NCI-H446 (cell line): Measurements from ENCODE around the gene LRP3.
"Not testable (repeated sequence)": the region's sequence is repeated elsewhere in the genome, so short reads cannot be mapped to it uniquely, and the experiment has no call there.

Source experiments
- DNase-seq, 2 experiments: peaks; one replicate each; lab custom pipeline; 2025; lab: John Stamatoyannopoulos, UW

Gene LRP3

GRCh38 chr19:33202546-33203507 is 8.7 kb downstream of the LRP3 start:
- DNase-seq = no peak

DNA sequence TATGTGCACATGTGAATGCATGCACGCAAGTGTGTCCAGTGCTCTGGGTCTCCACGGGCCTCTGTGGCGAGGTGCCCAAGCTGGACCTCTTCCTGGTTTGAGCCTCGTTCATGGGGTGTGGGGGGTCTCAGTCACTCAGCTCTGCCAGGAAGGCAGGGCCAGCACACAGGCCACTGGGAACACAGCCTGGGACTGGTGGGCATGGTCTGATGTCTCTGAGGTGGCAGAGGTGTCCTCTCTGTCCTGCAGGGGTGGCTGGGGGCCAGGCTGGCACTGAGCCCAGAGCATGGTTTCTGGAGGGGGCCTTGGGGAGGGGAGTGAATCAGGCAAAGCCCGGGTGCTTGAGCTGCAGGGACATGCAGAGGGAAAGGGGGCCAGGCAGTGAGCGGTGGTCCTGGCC is 9.4 kb downstream of the LRP3 start:
- DNase-seq = no peak

DNA sequence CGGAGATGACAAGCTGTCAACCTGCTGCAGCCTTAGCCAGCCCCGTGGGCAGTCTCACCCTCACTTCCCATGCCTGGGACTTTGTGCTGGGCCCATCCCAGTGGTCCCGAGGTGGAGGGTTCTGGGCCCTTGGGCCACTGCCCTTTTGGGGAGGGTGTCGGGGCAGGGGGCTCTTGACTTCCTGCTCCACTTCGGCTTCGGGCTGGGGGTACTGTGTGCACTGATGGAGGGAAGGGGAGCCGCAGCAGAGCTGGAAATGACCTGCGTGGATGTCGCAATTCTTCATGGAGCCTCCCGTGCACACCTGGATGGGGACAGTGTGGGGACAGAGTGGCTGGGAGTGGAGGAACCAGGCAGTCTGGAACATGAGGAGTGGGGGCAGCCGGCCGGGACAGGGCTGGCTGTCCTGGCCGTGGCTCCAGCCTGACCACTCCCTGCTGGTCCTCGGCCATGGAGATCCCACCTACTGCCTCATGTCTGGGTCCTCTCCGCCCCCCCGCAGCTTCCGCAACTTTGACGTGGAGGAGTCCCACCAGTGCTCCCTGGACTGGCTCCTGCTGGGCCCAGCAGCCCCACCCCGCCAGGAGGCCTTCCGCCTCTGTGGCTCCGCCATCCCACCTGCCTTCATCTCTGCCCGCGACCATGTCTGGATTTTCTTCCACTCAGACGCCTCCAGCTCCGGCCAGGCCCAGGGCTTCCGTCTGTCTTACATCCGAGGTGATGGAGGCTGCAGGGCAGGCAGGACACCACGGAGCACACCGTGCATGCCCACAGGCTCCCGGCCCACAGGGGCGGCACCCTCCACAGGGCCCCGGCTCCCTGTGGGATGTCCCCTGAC is 10.2 kb downstream of the LRP3 start:
- DNase-seq = no peak

DNA sequence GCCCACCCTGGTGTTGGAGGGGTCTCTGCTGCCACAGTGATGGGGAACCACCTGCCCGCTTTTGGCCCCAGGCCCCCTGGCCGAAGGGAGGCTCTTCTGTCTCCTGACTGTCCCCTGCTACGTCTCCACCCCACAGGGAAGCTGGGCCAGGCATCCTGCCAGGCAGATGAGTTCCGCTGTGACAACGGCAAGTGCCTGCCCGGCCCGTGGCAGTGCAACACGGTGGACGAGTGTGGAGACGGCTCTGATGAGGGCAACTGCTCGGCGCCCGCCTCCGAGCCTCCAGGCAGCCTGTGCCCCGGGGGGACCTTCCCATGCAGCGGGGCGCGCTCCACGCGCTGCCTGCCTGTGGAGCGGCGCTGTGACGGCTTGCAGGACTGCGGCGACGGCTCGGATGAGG is 11.0 kb downstream of the LRP3 start:
- DNase-seq = no peak

- no peak for DNase-seq
Observed at GRCh38 chr19:33205531-33206260, 11.6 kb downstream of the LRP3 start.

- DNase-seq = no peak
Observed at GRCh38 chr19:33206261-33207039, 12.3 kb downstream of the LRP3 start.

DNA sequence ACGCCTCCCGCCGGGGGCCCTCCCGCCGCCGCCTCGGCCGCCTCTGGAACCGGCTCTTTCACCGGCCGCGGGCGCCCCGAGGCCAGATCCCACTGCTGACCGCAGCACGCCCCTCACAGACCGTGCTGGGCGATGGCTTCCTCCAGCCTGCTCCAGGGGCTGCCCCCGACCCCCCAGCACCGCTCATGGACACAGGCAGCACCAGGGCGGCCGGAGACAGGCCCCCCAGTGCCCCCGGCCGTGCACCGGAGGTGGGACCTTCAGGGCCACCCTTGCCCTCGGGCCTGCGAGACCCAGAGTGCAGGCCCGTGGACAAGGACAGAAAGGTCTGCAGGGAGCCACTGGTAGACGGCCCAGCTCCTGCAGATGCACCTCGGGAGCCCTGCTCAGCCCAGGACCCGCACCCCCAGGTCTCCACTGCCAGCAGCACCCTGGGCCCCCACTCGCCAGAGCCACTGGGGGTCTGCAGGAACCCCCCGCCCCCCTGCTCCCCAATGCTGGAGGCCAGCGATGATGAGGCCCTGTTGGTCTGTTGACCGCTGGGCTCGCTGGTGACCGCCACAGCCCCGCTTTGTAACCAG is 13.0 kb downstream of the LRP3 start:
- no peak for DNase-seq

- no peak for DNase-seq
Observed at GRCh38 chr19:33207903-33208302, 13.8 kb downstream of the LRP3 start.

DNA sequence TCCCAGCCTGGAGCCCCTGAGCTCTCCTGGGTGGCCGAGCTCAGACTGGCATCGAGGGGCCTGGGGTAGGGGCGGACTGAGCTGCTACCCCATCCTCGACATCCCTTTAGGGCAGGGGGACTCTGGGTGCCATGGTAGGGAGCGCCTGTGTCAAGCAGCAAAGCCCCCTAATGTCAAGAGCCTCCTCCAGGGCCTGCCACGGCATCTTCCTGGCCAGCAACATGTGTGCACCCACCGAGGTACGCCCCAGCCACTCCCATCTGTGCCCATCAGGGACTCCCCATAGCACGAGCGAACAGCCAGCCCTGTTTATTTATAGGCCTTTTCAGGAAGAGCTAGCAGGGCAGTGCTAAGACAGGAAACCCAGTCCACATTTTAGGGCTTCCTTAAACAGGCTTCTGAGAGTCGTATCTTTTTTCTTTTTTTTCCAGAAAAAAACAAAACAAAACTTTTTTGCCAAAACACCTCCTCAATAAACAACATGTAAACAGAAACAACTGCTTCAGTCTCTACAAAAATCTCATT is 14.3 kb downstream of the LRP3 start:
- no peak for DNase-seq

- no peak for DNase-seq
Observed at GRCh38 chr19:33208904-33209849, 15.0 kb downstream of the LRP3 start.

DNA sequence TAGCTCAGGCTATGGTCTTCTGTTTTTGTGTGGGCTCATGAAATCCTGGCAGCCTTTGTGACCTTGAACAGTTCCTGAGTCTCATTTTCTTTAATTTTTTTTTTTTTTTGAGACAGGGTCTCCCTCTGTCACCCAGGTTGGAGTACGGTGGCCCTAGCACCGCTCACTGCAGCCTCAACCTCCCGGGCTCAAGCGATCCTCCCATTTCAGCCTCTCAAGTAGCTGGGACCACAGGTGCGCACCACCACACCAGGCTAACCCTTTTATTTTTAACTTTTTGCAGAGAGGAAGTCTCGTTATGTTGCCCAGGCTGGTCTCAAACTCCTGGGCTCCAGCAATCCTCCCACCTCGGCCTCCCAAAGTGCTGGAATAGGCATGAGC is 15.7 kb downstream of the LRP3 start:
- DNase-seq = not testable (repeated sequence)

DNA sequence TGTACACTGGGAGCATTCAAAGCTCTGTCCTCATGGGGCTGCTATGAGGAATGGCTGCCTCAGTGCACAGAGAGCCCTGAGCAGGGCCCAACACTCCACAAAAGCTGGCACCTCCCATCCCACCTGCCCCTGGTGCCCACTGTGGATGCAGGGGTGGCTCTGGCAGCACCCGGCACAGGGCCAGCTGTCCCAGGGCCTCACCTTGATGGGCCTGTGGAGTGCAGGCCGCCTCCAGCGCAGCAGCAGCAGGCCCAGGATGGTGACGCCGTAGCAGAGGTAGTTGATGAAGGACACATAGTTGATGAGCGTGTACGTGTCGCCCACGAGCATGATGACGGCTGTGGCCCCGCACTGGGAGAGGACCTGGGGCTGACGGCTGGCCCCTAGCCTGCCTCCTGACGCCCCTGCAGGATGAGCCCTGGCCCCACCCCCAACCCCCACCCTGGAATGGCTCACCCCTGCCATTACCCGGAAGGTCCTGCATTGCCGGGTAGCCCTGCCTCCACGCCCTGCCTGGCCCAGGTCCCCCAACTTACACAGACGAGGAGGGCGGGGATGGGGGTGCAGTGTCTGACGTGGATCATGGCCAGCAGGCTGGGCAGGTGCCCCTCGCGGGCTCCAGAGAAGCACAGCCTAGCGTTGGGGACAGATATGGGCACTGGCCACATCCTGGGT is 16.3 kb downstream of the LRP3 start:
- DNase-seq = no peak

- DNase-seq = no peak
Observed at GRCh38 chr19:33211794-33212435, 17.8 kb downstream of the LRP3 start.

GRCh38 chr19:33212436-33213172 is 18.5 kb downstream of the LRP3 start:
- DNase-seq = no peak

- DNase-seq = no peak
Observed at GRCh38 chr19:33214596-33214995, 20.5 kb downstream of the LRP3 start.

GRCh38 chr19:33215438-33216197 is 21.5 kb downstream of the LRP3 start:
- DNase-seq = no peak

- no peak for DNase-seq
Observed at GRCh38 chr19:33216198-33216830, 22.2 kb downstream of the LRP3 start.
